Measurements from ENCODE around the gene CDC42EP4.
"Not testable (repeated sequence)": the region's sequence is repeated elsewhere in the genome, so short reads cannot be mapped to it uniquely, and the experiment has no call there.

Gene CDC42EP4

DNA sequence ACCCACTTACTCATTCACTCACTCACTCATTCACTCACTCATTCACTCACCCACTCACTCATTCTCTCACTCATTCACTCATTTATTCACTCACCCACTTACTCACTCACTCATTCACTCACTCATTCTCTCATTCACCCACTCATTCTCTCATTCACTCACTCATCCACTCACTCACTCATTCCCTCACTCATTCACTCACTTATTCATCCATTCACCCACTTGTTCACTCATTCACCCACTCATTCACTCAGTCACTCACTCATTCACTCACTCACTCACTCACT is 42.5 kb downstream of the CDC42EP4 start:
- no peak overlapping the region for H3K4me3 ChIP-seq (ENCODE audit: low read depth, low read length)
- TF ChIP-seq, protein P1, sequence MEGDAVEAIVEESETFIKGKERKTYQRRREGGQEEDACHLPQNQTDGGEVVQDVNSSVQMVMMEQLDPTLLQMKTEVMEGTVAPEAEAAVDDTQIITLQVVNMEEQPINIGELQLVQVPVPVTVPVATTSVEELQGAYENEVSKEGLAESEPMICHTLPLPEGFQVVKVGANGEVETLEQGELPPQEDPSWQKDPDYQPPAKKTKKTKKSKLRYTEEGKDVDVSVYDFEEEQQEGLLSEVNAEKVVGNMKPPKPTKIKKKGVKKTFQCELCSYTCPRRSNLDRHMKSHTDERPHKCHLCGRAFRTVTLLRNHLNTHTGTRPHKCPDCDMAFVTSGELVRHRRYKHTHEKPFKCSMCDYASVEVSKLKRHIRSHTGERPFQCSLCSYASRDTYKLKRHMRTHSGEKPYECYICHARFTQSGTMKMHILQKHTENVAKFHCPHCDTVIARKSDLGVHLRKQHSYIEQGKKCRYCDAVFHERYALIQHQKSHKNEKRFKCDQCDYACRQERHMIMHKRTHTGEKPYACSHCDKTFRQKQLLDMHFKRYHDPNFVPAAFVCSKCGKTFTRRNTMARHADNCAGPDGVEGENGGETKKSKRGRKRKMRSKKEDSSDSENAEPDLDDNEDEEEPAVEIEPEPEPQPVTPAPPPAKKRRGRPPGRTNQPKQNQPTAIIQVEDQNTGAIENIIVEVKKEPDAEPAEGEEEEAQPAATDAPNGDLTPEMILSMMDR (conservative IDR thresholded peaks at IDR 0.05; ENCODE audit: low read depth, low read length): no peak
- no peak for DNase-seq (ENCODE audit: low read depth)

DNA sequence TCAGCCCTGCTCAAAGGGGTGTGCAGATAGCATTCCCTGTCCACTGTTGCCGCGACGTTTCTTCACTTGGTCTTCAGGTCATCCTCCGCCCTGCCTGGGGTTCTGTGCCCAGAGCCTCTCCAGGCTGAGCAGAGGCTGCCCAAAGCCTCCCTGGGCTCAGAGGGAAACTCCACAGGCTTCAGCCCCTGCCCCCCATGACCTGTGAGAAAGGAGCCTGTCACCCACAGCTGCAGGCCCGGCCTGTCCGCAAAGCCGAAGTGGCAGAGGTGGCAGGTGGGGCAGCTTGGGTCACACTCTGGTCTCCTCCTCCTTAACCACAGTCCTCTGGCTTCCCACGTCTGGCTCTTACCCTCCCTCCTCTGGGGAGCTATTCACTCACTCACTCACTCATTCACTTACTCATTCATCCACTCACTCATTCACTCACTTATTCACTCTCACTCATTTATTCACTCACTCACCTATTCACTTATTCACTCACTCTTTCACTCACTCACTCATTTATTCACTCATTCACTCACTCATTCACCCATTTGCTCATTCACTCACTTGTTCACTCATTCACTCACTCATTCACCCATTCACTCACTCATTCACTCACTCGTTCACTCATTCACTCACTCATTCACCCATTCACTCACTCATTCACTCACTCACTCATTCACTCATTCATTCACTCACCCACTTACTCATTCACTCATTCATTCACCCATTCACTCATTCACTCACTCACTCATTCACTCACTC is 43.0 kb downstream of the CDC42EP4 start:
- DNase-seq (ENCODE audit: low read depth): no peak
- TF ChIP-seq, protein P1 (conservative IDR thresholded peaks at IDR 0.05; ENCODE audit: low read depth, low read length): no peak
- H3K4me3 ChIP-seq (ENCODE audit: low read depth, low read length): no peak overlapping the region

GRCh38 chr17:73267648-73268537 is 43.9 kb downstream of the CDC42EP4 start:
- DNase-seq (ENCODE audit: low read depth): no peak
- H3K4me3 ChIP-seq (ENCODE audit: low read depth, low read length): no peak overlapping the region
- TF ChIP-seq, protein P1 (conservative IDR thresholded peaks at IDR 0.05; ENCODE audit: low read depth, low read length): no peak

GRCh38 chr17:73266796-73267195 is 45.0 kb downstream of the CDC42EP4 start:
- DNase-seq (ENCODE audit: low read depth): no peak
- TF ChIP-seq, protein P1 (conservative IDR thresholded peaks at IDR 0.05; ENCODE audit: low read depth, low read length): no peak
- H3K4me3 ChIP-seq (ENCODE audit: low read depth, low read length): no peak overlapping the region

DNA sequence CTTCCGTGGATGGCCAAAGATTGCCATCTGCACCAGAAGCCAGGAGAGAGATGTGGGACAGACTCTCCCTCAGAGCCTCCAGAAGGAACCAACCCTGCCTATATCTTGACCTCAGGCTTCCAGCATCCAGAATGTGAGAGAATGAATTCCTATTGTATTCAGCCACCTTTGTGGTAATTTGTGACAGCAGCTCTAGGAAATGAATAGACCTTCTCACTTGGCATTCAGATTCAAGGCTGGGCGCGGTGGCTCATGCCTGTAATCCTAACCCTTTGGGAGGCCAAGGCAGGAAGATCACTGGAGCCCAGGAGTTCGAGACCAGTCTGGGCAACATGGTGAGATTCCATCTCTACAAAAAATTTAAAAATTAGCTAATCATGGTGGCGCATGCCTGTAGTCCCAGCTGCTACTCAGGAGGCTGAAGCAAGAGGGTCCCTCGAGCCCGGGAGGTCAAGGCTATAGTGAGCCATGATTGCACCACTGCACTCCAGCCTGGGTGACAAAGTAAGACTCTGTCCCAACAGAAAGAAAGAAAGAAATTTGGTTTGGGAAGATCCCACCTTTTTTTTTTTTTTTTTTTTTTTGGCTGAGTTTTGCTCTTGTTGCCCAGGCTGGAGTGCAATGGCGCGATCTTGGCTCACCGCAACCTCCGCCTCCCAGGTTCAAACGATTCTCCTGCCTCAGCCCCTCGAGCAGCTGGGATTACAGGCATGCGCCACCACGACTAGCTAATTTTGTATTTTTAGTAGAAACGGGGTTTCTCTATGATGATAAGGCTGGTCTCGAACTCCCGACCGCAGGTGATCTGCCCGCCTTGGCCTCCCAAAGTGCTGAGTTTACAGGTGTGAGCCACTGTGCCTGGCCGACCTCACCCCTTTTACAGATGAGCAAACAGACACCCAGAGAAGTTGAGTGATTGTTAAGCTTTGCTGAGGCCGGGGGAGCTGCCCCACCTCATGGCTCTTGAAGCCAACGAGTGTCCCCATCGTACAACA is 45.9 kb downstream of the CDC42EP4 start:
- TF ChIP-seq, protein P1 (conservative IDR thresholded peaks at IDR 0.05; ENCODE audit: low read depth, low read length): no peak
- no peak for DNase-seq (ENCODE audit: low read depth)
- no peak overlapping the region for H3K4me3 ChIP-seq (ENCODE audit: low read depth, low read length)

- H3K4me3 ChIP-seq (ENCODE audit: low read depth, low read length); DNase-seq (ENCODE audit: low read depth): not testable (repeated sequence)
Observed at GRCh38 chr17:73264448-73264847, 47.4 kb downstream of the CDC42EP4 start.
